Measurements from ENCODE around the gene IGSF23.

DNA sequence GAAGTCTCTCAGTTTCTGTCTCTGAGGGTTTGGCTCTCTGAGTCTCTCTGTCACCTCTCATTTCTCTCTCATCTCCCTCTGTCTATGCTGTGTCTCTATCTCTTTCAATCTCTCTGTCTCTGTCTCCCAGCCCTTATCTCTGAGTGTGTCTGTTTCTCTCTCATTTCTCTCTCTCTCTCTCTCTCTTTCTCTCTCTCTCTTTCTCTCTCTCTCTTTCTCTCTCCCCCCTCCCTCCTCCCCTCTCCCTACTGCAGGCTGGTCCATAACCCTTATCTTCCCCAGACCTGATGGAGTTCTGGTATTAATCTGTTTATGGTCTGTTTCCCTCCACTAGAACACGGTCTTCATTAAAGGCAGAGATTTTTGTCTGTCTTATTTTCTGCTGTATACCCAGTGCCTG lies 29.0 kb downstream of the IGSF23 start:
- TF ChIP-seq, protein P1, sequence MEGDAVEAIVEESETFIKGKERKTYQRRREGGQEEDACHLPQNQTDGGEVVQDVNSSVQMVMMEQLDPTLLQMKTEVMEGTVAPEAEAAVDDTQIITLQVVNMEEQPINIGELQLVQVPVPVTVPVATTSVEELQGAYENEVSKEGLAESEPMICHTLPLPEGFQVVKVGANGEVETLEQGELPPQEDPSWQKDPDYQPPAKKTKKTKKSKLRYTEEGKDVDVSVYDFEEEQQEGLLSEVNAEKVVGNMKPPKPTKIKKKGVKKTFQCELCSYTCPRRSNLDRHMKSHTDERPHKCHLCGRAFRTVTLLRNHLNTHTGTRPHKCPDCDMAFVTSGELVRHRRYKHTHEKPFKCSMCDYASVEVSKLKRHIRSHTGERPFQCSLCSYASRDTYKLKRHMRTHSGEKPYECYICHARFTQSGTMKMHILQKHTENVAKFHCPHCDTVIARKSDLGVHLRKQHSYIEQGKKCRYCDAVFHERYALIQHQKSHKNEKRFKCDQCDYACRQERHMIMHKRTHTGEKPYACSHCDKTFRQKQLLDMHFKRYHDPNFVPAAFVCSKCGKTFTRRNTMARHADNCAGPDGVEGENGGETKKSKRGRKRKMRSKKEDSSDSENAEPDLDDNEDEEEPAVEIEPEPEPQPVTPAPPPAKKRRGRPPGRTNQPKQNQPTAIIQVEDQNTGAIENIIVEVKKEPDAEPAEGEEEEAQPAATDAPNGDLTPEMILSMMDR (IDR thresholded peaks at IDR 0.05) = no peak
- no peak for TF ChIP-seq POLR2A (IDR thresholded peaks at IDR 0.05)

Measured in adrenal gland (tissue), 5 donors.